ENCODE data around the gene UGT1A10. TPM values are rescaled to one million over a fixed set of nuclear protein-coding genes. Genes with fewer than 3 reads are reported as not detected.
A peak's percentile ranks its signal among the peaks of the same experiment; 100 is the strongest.
"Not testable (repeated sequence)": the region's sequence is repeated elsewhere in the genome, so short reads cannot be mapped to it uniquely, and the experiment has no call there.

Gene UGT1A10
- total RNA-seq, 1 donor from 2014 or later: not detected

DNA sequence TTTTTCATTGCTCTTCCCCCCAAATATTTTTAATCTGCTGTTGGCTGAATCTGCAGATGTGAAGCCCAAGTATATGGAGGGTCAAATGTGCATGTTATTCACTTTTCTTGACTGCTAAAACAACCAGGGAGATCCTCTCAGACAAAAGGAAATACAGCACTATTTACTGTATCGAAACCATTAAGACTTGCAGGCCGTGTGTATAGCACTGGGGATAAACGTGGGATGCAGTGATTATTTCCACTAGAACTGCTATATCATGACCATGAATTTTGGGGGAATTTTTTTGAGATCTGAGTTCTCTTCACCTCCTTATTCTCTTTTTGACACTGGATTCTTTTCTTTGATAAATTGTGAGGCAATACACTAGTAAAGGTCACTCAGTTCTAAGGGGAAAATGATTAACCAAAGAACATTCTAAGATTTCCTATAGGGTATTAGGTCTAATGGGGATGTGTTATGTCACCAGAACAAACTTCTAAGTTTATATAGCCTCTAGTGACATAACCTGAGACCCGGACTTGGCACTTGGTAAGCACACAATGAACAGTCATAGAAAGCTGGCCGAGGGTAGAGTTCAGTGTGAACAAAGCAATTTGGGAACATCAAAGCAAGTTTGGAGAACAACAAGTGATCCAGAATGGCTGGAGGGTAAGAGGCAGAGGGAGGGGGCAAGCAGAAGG, 109.0 kb downstream of the UGT1A10 start:
- Histone ChIP-seq H3K27me3 (ENCODE audit: control insufficient read depth, insufficient read depth, low read length) (no peaks in the 10 kb centered on the region), H3K4me3 (ENCODE audit: low read depth, low read length) (no peak overlapping the region), H3K36me3 (ENCODE audit: control insufficient read depth, insufficient read depth, low read length) (peaks cover 1% of the 10 kb centered on the region)
- FAIRE-seq (peak; percentile 28), DNase-seq (ENCODE audit: low read depth) (no peak)
- TF ChIP-seq, protein P1, sequence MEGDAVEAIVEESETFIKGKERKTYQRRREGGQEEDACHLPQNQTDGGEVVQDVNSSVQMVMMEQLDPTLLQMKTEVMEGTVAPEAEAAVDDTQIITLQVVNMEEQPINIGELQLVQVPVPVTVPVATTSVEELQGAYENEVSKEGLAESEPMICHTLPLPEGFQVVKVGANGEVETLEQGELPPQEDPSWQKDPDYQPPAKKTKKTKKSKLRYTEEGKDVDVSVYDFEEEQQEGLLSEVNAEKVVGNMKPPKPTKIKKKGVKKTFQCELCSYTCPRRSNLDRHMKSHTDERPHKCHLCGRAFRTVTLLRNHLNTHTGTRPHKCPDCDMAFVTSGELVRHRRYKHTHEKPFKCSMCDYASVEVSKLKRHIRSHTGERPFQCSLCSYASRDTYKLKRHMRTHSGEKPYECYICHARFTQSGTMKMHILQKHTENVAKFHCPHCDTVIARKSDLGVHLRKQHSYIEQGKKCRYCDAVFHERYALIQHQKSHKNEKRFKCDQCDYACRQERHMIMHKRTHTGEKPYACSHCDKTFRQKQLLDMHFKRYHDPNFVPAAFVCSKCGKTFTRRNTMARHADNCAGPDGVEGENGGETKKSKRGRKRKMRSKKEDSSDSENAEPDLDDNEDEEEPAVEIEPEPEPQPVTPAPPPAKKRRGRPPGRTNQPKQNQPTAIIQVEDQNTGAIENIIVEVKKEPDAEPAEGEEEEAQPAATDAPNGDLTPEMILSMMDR (IDR thresholded peaks at IDR 0.05; ENCODE audit: insufficient read depth, low read length, severe bottlenecking): no peak

DNA sequence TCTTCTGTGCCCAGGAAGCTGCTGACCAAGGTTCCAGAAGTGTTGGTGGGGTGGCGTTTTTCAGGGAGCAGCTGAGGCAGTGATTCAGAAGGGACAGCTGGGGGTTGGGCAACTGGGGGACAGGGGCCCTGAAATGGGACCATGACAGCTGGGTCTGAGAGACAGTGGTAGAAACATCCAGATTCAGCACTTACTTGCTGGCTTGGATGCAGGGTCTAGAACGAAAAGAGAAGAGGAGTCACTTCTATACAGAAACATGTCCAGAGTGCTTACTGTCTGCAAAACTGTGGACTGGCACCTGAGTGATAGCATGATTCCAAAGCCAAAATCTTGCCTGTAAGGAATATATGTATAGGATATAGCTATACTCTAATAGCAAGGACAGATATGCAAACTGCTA, 109.6 kb downstream of the UGT1A10 start:
- H3K36me3 ChIP-seq (ENCODE audit: control insufficient read depth, insufficient read depth, low read length); DNase-seq (ENCODE audit: low read depth); FAIRE-seq: not testable (repeated sequence)

DNA sequence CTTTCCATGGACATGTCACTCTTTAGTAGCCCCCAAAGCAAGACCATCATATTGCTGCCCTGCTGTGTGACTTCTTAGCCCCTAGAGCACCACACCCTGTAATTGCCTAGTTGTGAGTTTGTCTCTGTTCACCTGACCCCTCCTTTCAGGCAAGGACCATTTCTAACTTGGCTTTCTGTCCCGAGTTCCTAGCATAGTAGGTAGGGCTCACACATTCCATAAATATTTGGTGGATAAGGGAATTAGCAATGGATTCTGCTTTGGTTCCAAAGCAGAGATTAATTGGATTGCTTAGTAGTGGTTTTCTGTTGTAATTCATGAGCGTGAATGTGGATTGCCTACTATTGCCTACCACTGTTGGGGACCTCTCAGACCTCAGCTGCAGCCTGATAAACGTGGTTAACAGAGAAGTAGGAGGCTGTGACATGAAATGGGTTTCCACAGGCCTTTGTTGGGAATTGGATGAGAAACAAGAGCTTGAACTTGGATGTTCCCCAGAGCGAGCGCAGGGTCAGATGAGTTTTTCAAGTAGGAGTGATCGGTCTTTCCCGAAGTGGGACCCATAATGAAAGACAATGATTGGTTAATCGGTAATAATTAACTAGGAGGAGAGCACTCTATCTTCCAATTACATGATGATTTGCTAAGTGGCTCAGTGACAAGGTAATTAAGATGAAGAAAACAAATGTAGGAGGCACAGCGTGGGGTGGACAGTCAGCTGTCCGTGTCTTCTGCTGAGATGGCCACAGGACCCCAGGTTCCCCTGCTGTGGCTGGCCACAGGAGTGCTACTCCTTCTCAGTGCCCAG, 110.4 kb downstream of the UGT1A10 start:
- no peak for DNase-seq (ENCODE audit: low read depth)
- H3K36me3 ChIP-seq (ENCODE audit: control insufficient read depth, insufficient read depth, low read length): peaks cover 1% of the 10 kb centered on the region
- no peak for FAIRE-seq
- H3K4me3 ChIP-seq (ENCODE audit: low read depth, low read length): no peak overlapping the region
- TF ChIP-seq, protein P1 (IDR thresholded peaks at IDR 0.05; ENCODE audit: insufficient read depth, low read length, severe bottlenecking): no peak
- H3K27me3 ChIP-seq (ENCODE audit: control insufficient read depth, insufficient read depth, low read length): no peaks in the 10 kb centered on the region

More for the DNA sequence above, 109.6 kb downstream of the UGT1A10 start:
- not testable (repeated sequence) for H3K27me3 ChIP-seq (ENCODE audit: control insufficient read depth, insufficient read depth, low read length); H3K4me3 ChIP-seq (ENCODE audit: low read depth, low read length)

DNA sequence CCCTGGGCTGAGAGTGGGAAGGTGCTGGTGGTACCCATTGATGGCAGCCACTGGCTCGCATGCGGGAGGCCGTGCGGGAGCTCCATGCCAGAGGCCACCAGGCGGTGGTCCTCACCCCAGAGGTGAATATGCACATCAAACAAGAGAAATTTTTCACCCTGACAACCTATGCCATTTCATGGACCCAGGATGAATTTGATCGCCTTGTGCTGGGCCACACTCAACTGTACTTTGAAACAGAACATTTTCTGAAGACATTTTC, 111.0 kb downstream of the UGT1A10 start:
- Histone ChIP-seq H3K27me3 (ENCODE audit: control insufficient read depth, insufficient read depth, low read length) (no peaks in the 10 kb centered on the region), H3K36me3 (ENCODE audit: control insufficient read depth, insufficient read depth, low read length) (peaks cover 1% of the 10 kb centered on the region), H3K4me3 (ENCODE audit: low read depth, low read length) (no peak overlapping the region)
- TF ChIP-seq, protein P1 (IDR thresholded peaks at IDR 0.05; ENCODE audit: insufficient read depth, low read length, severe bottlenecking): no peak
- no peak for DNase-seq (ENCODE audit: low read depth)
- no peak for FAIRE-seq

DNA sequence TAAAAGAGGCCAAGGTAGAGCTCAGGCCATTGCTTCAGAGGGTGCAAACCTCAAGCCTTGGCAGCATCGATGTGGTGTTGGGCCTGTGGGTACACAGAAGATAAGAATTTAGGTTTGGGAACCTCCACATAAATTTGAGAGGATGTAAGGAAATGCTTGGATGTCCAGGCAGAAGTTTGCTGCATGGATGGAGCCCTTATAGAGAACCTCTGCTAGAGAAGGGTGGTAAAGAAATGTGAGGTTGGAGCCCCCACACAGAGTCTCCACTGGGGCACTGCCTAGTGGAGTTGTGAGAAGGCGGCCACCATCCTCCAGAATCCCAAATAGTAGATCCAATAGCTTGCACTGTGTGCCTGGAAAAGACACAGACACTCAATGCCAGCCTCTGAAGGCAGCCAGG, 114.4 kb downstream of the UGT1A10 start:
- not testable (repeated sequence) for H3K4me3 ChIP-seq (ENCODE audit: low read depth, low read length); H3K27me3 ChIP-seq (ENCODE audit: control insufficient read depth, insufficient read depth, low read length); DNase-seq (ENCODE audit: low read depth); H3K36me3 ChIP-seq (ENCODE audit: control insufficient read depth, insufficient read depth, low read length); FAIRE-seq

DNA sequence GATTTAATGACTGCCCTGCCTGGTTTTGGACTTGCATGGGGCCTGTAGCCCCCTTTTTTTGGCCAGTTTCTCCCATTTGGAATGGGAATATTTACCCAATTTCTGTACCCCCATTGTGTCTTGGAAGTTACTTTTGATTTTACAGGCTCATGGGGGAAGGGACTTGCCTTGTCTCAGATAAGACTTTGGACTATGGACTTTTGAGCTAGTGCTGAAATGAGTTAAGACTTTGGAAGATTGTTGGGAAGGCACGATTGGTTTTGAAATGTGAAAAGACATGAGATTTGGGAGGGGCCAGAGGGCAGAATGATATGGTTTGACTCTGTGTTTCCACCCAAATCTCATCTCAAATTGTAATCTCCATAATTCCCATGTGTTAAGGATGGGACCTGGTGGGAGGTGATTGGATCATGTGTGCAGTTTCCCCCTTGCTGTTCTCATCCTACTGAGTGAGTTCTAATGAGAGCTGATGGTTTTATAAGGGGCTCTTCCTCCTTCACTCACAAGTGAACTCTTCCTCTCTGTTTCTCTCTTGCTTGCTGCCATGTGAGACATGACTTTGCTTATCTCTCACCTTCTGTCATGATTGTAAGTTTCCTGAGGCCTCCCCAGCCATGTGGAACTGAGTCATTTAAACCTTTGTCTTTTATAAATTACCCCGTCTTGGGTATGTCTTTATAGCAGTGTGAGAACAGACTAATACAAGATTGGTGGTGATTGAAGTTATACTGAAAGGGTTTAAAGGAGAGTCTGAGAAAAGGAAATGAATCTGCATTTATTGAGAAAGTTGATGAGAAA, 115.2 kb downstream of the UGT1A10 start:
- not testable (repeated sequence) for H3K36me3 ChIP-seq (ENCODE audit: control insufficient read depth, insufficient read depth, low read length); DNase-seq (ENCODE audit: low read depth); H3K27me3 ChIP-seq (ENCODE audit: control insufficient read depth, insufficient read depth, low read length); H3K4me3 ChIP-seq (ENCODE audit: low read depth, low read length); FAIRE-seq

Data from bronchial epithelial cell (primary cell).